Left lung (tissue), 10 donors: Measurements from ENCODE around the gene HPS3. TPM values are rescaled to one million over a fixed set of nuclear protein-coding genes. Genes with fewer than 3 reads are reported as not detected.
"Not testable (repeated sequence)": the region's sequence is repeated elsewhere in the genome, so short reads cannot be mapped to it uniquely, and the experiment has no call there.

ENCODE experiments used
- ATAC-seq: fragments of 200-7000 bp; cut with Tn5 transposase; one replicate; pipeline ENCODE4 v1.9.1; 2020; ENCODE audit warnings: moderate library complexity
- DNase-seq, 4 donors: peaks; one replicate each; pipeline ENCODE4 v3.0.0-alpha.2; 2013 to 2020
- H3K27ac ChIP-seq, 2 donors: fragments of 200-600 bp; sonication (generic) in 1 of 2; one replicate each; pipeline versions ENCODE4 v1.5.0 to v1.8.0; 2020 to 2021
- H3K27me3 ChIP-seq, 2 donors: fragments of 200-600 bp; sonication (generic) in 1 of 2; one replicate each; pipeline versions ENCODE4 v1.5.0 to v1.8.0; 2020 to 2021
- H3K36me3 ChIP-seq, 2 donors: fragments of 200-600 bp; sonication (generic) in 1 of 2; one replicate each; pipeline versions ENCODE4 v1.5.0 to v1.8.0; 2020 to 2021
- H3K4me1 ChIP-seq, 2 donors: fragments of 200-600 bp; one replicate each; pipeline ENCODE4 v1.8.0; 2021
- H3K4me3 ChIP-seq, 2 donors: fragments of 200-600 bp; sonication (generic) in 1 of 2; one replicate each; pipeline versions ENCODE4 v1.5.0 to v1.8.0; 2020 to 2021; ENCODE audit warnings: mild to moderate bottlenecking in 1 of 2
- H3K9me3 ChIP-seq, 2 donors: fragments of 200-600 bp; sonication (generic) in 1 of 2; one replicate each; pipeline versions ENCODE4 v1.5.0 to v1.8.0; 2020 to 2021
- intact Hi-C, 2 donors: fragments of 100-400 bp; cut with DNase I; formaldehyde crosslinking; loops; one replicate each; pipeline versions ENCODE4 v1.11.2 to v1.14.2; 2022
- polyA plus RNA-seq, 6 donors: library from polyadenylated mRNA; unstranded; fragments of 120-200 nt; gene quantifications; one replicate each; pipeline ENCODE4 v1.2.1, GENCODE V29; 2013; ENCODE audit not compliant: insufficient read length in 6 of 6
- total RNA-seq, 2 donors: library from RNA; stranded (reverse); fragmentation: NEBNext Ultra II Directional; extraction: Animal tissue kit (Norgen Biotek cat#: 25700); gene quantifications; one replicate each; pipeline ENCODE4 v1.2.1, GENCODE V29; 2021
- TF ChIP-seq, protein P1 (sequence below), 2 donors: fragments of 200-600 bp; sonication (generic) in 1 of 2; IDR thresholded peaks; one replicate each; pipeline versions ENCODE4 v1.5.0 to v1.8.0; 2021; ENCODE audit warnings: antibody characterized with exemption in 2 of 2
- donor health status: DM: no; HTN: yes; CAD: no.
- donor health status: DM: no; HTN: no; CAD: no.

The HPS3 gene
- total and polyA plus RNA-seq, 8 donors = 26.2 to 43.8 (median 33.6) TPM

DNA sequence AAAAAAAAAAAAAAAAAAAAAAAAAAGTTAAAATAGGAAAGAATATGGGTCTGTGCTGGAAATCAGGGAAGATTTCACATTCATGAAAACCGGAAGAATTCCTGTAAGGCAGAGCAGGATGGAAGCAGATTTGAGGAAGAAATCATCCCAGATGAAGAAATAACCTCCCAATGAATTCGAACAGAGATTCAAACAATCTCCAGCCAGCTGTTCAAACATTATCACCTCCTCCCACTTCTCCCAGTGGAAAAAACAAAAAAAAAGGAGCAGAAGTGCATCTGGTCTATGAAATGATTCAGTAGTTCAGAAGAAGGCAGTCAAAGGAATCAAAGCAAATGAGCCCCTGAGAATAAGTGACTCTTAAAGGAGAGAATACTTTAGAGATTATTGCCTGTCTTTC is 59.1 kb downstream of the HPS3 start:
- intact Hi-C loops = no loop called here
- Histone ChIP-seq H3K9me3 (no peaks in the 10 kb centered on the region), H3K4me1 (no peaks in the 10 kb centered on the region), H3K27ac (no peak overlapping the region), H3K4me3 (no peak overlapping the region), H3K36me3 (no peaks in the 10 kb centered on the region), H3K27me3 (no peaks in the 10 kb centered on the region)
- DNase-seq = no peak
- ATAC-seq = no peak
- TF ChIP-seq, protein P1, sequence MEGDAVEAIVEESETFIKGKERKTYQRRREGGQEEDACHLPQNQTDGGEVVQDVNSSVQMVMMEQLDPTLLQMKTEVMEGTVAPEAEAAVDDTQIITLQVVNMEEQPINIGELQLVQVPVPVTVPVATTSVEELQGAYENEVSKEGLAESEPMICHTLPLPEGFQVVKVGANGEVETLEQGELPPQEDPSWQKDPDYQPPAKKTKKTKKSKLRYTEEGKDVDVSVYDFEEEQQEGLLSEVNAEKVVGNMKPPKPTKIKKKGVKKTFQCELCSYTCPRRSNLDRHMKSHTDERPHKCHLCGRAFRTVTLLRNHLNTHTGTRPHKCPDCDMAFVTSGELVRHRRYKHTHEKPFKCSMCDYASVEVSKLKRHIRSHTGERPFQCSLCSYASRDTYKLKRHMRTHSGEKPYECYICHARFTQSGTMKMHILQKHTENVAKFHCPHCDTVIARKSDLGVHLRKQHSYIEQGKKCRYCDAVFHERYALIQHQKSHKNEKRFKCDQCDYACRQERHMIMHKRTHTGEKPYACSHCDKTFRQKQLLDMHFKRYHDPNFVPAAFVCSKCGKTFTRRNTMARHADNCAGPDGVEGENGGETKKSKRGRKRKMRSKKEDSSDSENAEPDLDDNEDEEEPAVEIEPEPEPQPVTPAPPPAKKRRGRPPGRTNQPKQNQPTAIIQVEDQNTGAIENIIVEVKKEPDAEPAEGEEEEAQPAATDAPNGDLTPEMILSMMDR (IDR thresholded peaks at IDR 0.05) = no peak

DNA sequence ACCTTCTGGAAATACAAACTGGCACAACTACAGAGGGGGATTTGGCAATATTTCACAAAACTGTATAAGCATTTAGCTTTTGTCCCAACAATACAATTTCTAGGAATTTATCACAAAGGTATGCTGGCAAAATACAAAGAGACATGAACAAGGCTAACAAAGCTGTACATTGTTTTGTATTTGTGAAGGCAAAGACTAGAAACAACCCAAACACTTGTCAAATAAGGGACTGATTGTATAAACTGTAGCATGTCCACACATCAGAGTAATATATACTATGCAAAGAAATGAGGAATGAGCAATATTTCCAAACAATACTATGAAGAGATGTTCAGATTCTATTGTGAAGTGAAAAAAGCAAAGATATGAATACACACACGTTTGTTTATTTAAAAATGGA is 65.8 kb downstream of the HPS3 start:
- ATAC-seq = no peak
- H3K36me3 ChIP-seq = no peaks in the 10 kb centered on the region
- no peaks in the 10 kb centered on the region for H3K27me3 ChIP-seq
- H3K4me3 ChIP-seq = no peak overlapping the region
- DNase-seq = no peak
- no peaks in the 10 kb centered on the region for H3K9me3 ChIP-seq
- TF ChIP-seq, protein P1 (IDR thresholded peaks at IDR 0.05) = no peak
- H3K27ac ChIP-seq = no peak overlapping the region
- intact Hi-C loops = no loop called here
- peaks cover 3% of the 10 kb centered on the region in 2 donors for H3K4me1 ChIP-seq

DNA sequence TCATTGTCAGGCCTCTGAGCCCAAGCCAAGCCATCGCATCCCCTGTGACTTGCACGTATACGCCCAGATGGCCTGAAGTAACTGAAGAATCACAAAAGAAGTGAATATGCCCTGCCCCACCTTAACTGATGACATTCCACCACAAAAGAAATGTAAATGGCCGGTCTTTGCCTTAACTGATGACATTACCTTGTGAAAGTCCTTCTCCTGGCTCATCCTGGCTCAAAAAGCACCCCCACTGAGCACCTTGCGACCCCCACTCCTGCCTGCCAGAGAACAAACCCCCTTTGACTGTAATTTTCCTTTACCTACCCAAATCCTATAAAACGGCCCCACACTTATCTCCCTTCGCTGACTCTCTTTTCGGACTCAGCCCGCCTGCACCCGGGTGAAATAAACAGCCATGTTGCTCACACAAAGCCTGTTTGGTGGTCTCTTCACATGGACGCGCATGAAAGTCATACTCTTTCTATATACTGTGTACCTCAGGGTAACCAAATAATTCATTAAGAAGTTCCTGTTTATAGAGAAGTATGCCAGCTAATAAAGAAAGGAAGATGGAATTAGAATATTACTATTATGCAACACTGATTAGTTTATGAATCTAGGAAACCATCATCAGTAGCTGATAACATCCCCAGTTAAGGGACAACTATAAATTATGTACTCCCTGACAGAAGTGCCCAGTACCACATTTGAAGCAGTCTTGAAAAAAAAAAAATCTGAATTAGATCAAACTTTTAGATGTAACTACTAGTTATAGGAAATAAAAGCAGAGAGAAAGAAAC is 67.6 kb downstream of the HPS3 start:
- DNase-seq, H3K36me3 ChIP-seq, intact Hi-C loops, H3K4me1 ChIP-seq, H3K27me3 ChIP-seq, H3K27ac ChIP-seq, H3K9me3 ChIP-seq, H3K4me3 ChIP-seq, ATAC-seq: not testable (repeated sequence)

DNA sequence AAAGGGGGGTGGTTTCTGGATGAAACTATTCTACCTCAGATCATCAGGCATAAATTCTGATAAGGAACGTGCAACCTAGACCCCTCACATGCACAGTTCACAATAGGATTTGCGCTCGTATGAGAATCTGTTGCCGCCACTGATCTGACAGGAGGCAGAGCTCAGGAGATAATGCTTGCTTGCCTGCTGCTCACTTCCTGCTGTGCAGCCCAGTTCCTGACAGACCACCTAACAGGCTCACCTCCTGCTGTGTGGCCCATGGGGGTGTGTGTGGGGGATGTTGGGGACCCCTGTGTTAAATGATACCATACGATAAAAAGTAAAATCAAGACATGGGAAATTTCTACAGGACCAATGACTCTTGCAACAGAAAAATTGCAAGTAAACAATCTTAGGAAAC is 68.2 kb downstream of the HPS3 start:
- intact Hi-C loops = no loop called here
- Histone ChIP-seq H3K4me1 (peaks cover 3% of the 10 kb centered on the region in 2 donors), H3K27ac (no peak overlapping the region), H3K9me3 (no peaks in the 10 kb centered on the region), H3K27me3 (no peaks in the 10 kb centered on the region), H3K36me3 (no peaks in the 10 kb centered on the region), H3K4me3 (no peak overlapping the region)
- ATAC-seq (no peak), DNase-seq (no peak)
- TF ChIP-seq, protein P1 (IDR thresholded peaks at IDR 0.05) = no peak

DNA sequence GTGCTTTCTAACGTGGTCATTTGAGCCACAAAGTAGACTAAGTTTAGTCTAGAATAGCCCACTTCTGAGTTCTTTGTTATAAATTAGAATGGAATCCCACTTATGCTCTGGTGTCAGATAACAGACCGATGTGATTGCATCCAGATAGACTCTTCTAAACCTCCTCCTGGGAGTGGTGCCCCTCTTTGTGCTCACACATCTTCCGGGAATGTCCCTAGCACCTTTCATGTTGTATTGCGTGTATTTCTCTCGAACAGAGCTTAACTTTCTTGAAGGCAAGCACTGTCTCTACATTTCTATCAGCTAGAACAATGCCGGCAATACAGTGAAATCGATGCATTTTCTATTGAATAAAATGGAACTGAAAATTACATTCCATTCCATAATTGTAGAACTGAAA is 69.2 kb downstream of the HPS3 start:
- ATAC-seq (no peak), DNase-seq (no peak)
- H3K9me3 ChIP-seq = no peaks in the 10 kb centered on the region
- no peaks in the 10 kb centered on the region for H3K27me3 ChIP-seq
- H3K4me3 ChIP-seq = no peak overlapping the region
- no peaks in the 10 kb centered on the region for H3K36me3 ChIP-seq
- TF ChIP-seq, protein P1 (IDR thresholded peaks at IDR 0.05) = no peak
- peaks cover 3 to 7% of the 10 kb centered on the region in 2 donors for H3K4me1 ChIP-seq
- intact Hi-C loops = no loop called here
- H3K27ac ChIP-seq = no peak overlapping the region

DNA sequence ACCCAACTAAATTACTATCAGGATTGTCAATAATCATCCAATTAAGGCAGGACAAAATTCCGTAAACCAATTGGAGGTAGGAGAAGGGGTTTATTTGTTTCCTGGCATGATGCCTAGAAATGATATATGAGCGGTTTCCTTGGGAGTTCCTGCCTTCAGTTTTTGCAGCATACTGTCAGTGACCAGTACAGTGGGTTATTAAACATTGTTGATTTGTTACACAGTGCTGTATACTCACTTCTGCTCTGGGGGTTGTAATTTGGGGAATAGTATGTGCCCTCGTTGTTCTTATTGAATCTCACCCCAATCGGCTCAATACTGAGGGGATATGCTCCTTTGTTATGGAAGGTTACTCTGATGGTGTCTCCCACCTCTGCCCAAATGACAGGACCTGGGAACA is 70.0 kb downstream of the HPS3 start:
- Histone ChIP-seq H3K9me3 (no peaks in the 10 kb centered on the region), H3K4me1 (peaks cover 3 to 10% of the 10 kb centered on the region in 2 donors), H3K27ac (no peak overlapping the region), H3K4me3 (no peak overlapping the region), H3K27me3 (no peaks in the 10 kb centered on the region), H3K36me3 (no peaks in the 10 kb centered on the region)
- intact Hi-C loops = no loop called here
- DNase-seq (peak in 1 of 4 donors; percentile 20), ATAC-seq (no peak)
- TF ChIP-seq, protein P1 (IDR thresholded peaks at IDR 0.05) = no peak
